ENCODE measurements around the gene LINC00305.

DNA sequence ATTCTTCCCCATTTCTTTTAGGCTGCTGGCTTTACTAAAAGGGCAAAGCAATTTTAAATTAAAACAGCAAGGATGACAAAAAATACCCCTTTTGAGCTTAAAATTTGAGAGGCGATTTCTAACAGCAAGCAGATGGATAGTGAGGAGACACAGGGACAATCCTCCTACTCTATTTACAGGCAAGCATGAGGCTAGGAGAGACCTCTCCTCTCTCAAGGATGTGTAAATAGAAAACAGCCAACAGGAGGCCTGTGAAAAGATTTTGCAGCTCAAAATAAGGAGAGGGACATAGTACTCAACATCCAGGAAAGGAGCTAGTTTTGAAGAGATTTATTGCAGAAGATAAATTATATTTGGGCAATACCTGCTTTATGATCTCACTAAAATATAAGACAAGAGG is 53.8 kb downstream of the LINC00305 start:
- TF ChIP-seq, protein P1, sequence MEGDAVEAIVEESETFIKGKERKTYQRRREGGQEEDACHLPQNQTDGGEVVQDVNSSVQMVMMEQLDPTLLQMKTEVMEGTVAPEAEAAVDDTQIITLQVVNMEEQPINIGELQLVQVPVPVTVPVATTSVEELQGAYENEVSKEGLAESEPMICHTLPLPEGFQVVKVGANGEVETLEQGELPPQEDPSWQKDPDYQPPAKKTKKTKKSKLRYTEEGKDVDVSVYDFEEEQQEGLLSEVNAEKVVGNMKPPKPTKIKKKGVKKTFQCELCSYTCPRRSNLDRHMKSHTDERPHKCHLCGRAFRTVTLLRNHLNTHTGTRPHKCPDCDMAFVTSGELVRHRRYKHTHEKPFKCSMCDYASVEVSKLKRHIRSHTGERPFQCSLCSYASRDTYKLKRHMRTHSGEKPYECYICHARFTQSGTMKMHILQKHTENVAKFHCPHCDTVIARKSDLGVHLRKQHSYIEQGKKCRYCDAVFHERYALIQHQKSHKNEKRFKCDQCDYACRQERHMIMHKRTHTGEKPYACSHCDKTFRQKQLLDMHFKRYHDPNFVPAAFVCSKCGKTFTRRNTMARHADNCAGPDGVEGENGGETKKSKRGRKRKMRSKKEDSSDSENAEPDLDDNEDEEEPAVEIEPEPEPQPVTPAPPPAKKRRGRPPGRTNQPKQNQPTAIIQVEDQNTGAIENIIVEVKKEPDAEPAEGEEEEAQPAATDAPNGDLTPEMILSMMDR (IDR thresholded peaks at IDR 0.05) = no peak
- no peak for TF ChIP-seq POLR2A (IDR thresholded peaks at IDR 0.05)

All from uterus (tissue), 2 donors.